ENCODE results near the gene KCNK15.
"Not testable (repeated sequence)": the region's sequence is repeated elsewhere in the genome, so short reads cannot be mapped to it uniquely, and the experiment has no call there.

KCNK15 gene

DNA sequence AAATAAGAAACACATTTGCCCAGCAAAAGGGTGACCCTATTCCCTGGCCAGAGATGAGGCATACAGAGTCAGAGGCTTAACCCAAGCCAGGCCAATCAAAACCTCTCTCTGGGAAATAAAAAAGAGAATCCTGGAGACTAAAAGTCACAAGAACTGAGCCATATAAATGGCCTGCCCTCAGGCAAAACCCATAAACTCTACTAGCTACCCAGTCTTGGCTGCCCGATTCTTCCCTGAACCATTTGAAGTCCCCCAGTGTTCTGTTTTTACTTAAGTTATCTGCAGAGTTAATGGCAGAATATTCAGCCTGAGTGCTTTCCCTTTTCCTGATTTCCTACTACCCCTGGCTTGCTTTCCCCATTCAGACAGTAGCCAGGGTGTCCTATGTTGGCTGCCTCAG is 13.9 kb downstream of the KCNK15 start:
- no peak for DNase-seq

DNA sequence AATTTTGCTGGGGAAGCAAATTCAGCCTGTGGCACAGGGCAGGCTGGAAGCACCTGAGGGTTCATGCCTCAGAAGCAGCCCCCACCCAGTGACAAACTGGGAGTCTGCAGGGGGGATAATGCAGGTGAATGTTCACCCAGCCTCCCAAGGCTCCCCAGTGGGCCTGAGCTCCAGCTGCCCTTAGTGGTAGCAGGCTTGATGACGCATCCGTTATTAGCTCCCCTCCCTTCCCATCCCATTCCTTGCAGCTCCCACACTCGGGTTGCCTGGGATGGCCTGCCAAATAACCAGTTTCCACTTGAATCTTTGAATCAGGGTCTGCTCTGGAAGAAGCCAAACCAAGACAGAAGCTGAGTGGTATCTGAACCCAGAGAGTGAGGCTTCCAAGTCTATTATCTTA is 15.8 kb downstream of the KCNK15 start:
- DNase-seq, result no peak

DNA sequence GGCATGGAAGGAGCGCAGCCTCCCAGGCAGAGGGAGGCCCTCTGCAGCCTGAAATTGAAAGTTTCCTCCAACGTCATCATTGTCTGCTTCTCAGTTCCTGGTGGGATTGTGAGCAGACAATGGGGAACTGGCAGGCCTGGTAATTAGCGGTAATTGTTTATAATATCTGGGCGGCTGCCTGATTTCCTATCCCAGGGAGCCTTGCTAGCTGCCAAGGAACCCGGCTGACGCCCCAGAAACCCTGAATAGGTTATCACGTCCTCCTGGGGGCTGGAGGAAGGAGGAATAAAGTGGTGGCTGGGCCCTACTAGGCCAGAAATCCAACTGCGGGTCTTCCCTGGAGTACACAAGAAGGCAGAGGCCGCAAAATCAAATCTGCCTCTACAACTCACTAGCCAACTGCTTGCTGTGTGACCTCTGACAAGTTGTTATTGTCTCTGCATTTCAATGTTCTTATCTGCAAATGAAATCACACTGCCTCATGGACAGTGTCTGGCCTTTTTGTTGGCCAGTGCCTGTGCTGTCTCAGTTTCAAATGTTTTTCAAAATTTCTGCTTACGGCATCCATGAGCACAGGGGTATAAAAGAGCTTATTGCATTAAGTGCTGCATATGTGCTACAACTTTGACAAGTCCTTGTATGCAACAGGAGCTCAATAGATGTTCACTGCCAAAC is 16.9 kb downstream of the KCNK15 start:
- DNase-seq, result no peak

DNA sequence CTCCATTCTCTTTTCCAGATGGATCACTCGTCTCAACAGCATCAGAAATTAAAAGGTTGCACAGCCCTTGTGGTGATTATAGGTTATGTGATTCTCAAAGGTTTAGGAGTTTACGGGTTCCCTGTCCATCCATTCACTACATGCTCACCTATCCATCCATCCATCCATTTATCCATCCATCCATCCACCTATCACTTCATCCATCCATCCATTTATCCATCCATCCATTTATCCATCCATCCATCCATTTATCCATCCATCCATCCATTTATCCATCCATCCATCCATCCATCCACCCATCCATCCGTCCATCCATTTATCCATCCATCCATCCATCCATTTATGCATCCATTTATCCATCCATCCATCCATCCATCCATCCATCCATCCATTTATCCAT is 18.1 kb downstream of the KCNK15 start:
- DNase-seq, result not testable (repeated sequence)

DNA sequence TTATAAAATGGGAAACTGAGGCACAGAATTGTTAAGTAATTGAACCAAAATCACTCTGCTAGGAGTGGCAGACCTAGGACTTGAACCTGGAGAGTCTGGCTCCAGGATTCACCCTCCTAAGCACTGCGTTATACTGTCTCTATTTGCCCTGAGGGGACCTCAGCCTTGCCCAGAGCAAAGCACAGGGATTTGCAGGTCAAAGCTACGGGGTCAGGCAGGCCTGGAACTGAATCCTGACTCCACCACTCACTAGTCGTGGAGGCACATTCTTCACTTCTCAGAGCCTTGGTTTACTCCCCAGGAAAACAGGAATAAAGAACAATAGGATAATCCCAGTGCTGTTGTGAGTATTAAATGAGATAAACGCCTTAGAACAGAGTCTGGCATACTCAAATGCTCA is 19.4 kb downstream of the KCNK15 start:
- DNase-seq, result no peak

DNA sequence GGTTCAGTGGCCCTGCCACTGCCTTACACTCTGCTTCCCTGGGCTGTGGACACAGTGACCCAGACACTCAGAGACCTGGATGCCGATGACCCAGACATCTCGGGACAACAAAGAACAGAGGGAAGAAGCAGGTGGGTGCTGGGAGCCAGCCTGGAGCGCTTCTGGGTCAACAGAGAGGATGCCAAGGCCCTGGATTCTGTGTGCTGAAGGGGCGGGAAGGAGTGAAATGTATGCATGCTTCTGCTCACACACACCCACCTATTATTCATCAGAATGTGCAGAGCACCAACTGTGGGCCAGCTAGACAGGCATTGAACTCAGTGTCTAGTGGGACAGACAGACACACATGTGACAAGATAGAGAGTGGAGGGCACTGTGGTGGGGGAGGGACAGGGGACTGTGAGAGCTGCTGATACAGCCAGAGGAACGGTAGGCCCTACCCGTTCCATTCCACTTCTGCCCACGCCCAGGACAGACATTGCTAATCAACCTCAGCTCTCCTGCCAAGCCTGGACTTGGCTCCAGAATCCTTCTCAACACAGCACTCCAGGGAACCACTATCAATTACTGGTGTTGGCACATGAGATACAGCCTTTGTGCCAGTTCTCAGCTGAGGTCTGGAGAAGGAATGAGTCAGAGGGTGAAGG is 20.2 kb downstream of the KCNK15 start:
- no peak for DNase-seq

DNA sequence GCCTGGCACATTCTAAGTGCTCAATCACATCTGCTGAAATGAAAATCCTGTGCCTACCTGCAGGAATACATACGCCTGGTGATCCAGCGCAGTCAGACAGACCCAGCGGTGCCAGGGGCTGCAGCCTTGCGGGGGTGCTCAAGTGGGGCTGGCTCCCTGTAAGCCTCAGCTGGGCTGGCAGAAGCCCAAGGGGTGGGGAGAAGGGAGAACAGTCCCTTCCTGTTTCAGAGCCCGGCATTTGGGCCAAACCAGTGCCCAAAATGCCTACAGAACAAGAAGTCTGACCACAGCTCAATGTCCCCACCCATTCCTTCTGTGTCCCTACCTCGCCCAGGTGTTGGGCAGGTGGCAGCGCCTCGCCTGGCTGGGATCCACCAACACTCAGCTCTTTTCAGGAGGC is 22.6 kb downstream of the KCNK15 start:
- DNase-seq, result no peak

DNA sequence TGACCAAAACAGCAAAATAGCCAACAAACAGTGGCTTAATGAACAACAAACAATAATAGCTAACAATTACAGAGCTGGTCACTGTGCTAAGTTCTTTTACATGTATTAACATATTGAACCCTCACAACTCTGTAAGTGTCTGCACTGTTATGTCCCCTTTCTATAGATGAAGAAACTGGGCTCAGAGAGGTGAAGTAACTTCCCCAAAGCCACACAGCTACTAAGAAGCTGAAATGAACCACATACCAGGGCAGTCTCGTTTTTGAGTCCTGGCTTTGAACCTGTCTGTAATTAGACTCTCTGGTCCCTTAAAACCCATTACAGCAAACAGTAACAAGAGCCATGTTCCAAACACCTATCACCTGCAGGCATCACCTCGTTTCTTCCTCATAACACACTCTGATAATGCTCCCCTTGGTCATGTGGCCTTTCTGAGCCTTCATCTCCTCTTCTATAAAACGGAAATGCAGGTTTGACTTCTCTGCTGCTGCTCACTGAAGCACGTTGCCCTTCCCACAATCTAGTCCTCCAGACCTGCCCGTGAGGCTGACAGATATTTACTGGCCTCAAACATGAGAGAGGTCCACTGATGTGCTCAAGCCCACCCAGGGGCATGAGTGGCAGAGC is 23.3 kb downstream of the KCNK15 start:
- no peak for DNase-seq

DNA sequence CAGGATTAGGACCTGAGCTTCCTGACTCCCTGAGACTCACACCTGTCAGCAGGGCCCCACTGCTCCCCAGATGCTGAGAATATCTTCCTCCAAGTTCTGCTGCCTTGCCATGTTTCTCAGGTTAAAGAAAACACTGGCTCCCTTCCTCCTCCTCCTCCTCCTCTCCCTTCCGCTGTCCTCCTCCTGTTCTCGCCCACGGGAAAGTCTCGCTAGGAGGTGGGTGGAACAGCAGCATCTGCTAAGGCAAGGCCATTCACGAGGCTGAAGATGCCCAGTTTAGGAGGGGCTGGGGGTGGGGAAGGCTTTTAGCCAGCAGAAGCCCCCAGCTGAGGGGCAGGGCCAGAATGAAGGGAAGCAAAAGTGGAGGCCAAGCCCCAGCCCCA is 23.8 kb downstream of the KCNK15 start:
- DNase-seq, result no peak

DNA sequence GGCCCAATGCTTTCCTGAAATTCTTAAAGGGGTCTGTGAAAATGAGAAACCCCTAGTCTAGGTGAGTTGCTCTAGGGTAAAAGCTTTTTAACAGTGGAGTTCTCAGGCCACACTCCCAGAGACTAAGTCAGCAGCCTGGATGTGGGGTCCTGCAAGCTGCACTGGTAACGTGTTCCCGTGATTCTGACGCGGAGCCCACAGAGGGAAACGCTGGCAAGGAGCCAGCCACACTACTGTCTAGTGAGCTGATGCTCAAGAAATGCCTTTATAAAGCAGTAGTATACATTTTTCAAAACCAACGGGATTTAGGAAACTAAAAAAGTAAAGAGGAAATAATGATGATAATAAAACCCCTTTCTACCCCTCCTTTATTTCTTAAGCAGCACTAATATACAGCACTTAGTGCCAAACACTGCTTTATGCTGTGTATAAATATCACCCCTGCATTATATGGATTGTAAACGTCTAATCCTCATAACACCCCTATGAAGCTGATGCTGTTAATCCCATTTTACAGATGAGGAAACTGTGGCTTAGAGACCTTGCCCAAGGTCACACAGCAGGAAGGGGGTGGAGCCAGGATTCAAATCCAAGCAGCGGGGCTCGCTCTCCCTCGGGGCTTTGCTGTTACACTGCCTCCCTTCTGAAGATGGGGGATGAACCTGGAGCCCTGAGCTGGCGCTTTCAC is 25.0 kb downstream of the KCNK15 start:
- DNase-seq, result no peak

DNA sequence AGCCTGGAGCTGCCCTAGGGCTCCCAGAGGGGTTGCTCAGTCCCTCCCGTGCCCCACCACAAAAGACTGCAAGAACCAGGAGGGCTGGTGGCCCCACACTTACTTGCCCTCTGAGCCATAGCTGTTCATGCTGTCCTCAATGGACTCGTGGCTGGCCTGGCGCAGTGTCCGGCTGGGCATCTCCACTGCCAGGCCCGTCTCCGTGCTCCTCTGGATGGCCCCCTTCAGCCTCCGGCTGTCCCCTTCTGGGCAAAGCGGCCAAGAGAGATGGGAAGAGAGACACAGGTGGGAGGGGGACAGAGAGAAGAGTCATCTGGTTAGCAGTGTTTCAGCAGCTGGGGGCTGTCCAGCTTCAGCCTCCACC is 25.5 kb downstream of the KCNK15 start:
- DNase-seq, result no peak

DNA sequence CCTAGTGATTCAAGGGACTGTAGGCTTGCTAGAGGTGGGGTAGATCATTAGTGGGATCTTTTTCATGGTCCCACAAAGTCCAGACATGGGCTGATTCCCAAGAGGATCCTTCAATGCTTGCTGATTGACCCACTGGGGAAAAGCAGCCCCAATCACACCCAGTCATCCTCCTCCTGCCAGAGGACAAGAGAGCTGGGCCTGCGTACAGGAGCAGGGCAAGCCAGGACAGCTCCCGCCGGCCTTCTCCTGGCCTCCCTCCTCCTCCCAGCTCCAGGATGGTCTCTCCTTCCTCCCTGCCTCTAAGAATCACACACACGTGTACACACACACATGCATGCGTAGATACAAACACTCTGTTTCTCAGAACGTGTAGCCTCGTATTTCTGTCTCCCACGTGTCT is 27.0 kb downstream of the KCNK15 start:
- DNase-seq, result no peak

DNA sequence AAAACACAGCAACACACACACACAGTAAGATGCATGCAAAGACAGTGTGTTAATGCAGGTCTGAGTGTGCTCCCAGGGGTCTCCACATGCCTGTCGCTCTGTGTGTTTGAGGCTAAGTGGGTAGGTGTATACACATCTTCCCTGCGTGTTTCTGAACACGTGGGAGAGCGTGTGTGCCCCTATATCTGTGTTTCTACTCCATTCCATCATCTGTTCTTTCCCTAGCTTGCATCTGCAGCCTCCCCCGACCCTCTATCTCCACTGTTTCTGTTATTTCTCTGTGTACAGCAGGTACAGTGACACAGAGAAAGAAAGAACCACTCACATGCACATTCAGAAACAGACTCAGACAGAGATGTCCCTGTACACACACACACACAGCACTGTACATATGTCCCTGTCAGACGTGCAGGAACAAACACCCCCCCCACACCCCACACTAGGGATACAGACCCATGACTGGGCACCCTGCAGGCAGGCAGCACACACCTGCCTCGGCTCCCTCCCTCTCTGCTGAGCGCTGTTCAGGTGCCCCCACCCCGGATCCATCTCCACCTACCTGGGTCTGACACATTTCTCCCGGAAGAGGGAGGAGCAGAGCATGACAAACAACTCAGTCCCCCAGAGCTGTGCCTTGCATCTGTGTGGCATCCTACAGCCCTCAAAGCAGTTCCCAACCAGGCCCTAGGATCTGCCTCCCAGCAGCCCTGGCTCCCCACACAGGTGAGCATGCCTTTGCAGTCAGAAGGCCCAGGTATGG is 27.6 kb downstream of the KCNK15 start:
- DNase-seq, result no peak

DNA sequence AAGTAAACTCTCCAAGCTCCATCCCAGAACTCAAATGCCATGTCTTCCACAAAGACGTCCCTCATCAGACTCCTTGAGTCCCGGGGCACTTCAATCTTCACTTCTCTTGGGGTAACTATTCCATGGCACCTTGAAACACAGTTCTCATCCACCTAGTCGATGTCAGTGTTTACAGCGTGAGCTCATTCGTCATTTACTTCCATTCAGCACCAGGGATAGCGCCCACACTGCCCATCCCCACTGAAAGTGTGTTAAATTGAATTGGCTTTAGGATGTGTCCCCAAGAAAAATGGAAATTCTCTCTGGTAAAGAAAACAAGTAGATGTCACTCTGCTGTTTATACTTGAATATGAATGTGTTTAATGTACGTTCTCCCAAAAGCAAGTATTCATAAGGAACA is 31.3 kb downstream of the KCNK15 start:
- no peak for DNase-seq

DNA sequence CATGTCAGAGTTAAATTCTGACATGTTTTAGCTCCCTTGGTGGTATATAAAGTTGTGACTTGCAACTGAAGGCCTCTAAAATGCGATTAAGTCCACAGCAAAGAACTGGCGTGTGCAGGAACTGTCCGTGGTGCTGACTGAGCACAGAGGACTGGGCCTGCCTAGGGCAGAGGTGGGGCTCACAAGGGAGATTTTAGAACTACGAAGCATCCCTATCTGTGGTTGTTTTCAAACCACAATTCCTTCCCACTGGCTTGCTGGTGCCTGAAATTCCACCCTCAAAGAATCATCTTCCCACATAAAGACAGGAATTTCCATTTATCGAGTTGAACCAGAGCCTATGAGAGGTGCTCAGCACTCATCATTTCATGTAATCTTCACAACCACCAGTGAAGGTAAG is 34.6 kb downstream of the KCNK15 start:
- no peak for DNase-seq

DNA sequence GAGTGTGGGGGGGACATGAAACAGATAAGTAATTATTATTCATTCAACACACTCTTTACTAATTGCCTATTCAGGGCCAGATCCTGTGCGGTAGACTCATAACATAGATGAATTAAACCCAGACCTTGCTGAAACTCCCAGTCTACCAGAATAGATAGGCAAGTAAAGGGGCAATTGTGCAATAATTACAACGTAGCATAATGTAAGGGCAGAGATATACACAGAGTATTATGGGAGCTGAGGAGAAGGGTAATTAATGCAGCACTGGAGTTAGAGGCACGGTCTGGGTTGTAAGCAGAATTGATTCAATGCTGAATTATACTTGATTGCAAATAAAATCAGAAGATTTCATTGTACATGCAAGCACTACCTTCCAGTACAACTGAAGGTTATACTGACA is 35.5 kb downstream of the KCNK15 start:
- DNase-seq, result no peak

DNA sequence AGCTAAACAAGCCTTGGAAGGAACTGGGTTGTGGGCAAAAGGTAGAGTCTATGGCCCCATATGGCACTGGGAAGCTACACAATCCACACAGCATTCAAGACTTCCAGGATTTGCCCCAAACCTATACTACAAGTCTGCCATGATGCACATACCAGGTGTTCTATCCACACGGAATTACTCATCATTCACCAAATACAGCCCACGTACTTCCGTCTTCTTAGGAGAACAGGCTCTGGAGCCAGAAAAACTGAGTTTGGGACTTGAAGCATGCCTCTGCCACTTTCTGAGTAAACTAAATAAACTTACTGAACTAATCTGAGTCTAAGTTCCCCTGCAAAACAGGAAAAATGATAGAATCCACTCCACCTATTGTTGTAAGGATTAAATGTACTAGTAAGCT is 36.1 kb downstream of the KCNK15 start:
- DNase-seq, result no peak

DNA sequence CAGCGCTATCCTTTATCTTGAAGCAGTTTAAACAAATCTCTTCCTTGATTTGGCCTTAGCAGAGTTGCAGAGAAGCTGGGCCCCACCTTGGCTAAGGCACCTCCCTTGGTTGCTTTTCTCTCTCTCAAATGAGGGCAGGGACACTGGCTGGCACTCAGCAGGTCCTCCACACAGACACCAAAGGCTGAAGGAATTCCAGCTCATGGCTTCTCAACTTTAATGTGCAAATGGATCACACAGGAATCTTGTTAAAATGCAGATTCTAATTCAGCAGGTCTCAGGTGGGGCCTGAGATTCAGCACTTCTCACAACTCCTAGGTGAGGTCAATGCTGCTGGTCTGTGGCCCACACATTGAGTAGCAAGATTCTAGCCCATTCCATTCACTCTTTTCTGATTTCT is 39.0 kb downstream of the KCNK15 start:
- DNase-seq, result no peak

DNA sequence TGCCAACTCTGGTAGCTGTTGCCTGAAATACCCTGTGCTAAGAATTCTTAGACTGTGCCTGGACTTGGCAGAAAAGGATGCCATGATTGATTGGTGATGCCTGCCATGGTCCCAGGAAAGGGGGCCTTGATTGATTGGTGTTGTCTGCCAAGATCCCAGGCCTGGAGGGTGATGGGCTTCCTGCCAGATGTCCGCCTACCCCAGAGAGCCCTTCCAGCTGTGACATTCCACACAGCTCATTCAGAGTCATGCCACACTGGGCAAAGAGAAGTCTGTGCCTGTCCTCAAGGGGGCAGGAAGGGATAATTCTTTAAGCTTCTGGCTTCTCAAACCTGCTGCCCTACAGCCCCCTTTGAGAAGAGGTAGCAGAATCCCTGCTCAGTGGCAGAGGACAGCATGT is 40.1 kb downstream of the KCNK15 start:
- DNase-seq, result no peak

DNA sequence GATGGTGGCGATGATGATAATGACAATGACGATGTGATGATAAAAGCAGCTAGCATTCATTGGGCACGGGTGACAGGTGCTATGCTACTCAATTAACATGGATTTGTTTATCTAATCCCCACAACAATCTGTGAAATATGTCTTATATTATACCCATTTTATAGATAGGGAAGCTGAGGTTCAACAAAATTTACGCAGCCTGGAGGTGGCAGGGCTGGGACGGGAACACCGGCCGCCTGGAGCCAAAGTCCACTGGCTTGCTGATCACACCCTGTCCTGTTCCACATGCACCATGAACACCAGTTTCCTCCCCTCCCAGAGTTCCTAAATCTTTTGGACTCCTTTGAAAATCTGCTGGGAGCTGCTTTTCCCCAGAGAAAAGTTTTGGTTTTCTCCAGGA is 41.6 kb downstream of the KCNK15 start:
- DNase-seq, result no peak

DNA sequence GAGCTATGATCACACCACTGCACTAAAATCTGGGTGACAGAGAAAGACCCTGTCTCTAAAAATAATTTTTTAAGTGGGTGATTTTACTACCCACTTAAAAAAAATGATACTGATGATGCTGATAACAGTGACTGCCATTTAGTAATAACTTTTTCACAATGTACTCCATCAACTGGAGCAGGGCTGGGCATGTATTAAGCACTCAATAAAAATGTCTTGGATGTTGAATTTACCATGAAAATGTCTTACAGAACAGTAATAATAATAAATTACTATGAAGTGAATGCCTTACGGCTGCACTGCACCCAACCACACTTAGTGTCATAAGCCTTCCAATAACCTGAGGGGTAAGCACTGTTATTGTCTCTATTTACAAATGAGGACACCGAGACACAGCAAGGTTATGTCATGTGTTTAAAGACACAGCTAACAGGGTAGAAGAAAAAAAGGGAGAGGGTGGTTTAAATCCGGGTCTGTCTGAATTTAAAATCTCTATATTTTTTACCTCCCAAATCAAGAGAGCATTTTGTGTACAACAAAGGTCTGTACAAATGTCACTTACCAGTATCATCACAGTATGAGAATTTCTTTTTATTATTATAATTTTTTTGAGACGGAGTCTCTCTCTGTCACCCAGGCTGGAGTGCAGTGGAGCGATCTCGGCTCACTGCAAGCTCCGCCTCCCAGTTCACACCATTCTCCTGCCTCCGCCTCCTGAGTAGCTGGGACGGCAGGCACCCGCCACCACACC is 43.2 kb downstream of the KCNK15 start:
- no peak for DNase-seq

DNA sequence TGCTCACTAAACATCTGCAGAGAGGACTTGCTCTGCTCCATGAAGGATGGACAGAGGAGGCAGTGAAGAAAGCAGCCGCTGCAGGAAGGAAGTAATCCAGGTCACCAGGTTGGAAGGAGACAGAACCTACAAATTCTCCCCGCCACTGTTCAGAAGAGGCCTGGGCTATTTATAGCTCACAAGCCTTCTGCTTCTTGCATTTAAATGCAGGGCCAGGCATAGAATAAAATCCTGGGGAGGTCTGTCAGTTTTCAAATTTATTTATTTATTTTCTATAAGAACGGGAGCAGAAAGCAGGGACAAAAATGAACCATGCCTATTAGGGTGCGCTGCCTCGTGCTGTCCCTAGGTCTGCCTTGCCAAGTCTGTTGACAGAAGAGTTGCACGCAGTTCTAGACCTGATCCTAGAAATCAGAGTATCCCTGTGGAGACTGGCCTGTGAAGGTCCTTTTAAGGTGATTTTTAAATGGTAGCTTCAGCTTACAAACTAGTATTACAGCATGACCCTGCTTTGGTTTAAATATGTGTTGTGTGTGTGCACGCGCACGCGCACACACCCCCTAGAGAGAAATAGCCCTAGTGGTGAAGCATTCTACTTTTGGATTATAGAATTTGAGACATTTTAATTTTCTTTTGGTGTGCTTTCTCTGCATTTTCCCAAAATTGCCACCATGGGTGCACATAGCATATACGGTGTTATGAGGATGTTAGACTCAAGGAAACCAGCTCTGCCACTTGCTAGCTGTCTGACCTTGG is 45.2 kb downstream of the KCNK15 start:
- no peak for DNase-seq

All from DMS79 treated with DMSO at 0.1 percent for 48 hours (cell line).